ENCODE data around the gene CSAD.

GRCh38 chr12:53147653-53148052, 33.1 kb downstream of the CSAD start:
- no peak for TF ChIP-seq POLR2A (IDR thresholded peaks at IDR 0.05)
- TF ChIP-seq CTCF (IDR thresholded peaks at IDR 0.05 in 8 of 11, conservative IDR thresholded peaks at IDR 0.05 in 3 of 11): no peak
